K562 (cell line): ENCODE measurements around the gene SLC35F2. TPM values are rescaled to one million over a fixed set of nuclear protein-coding genes. Genes with fewer than 3 reads are reported as not detected.

Experiments
- ATAC-seq: fragments of 200-7000 bp; cut with Tn5 transposase; 3 replicates; pipeline ENCODE4 v1.9.1; 2020; ENCODE audit warnings: moderate library complexity
- BruUV-seq: library from RNA; stranded (reverse); fragments of 400-500 nt; replicated peaks from 2 replicates; lab custom pipeline; 2021; lab: Mats Ljungman, UMichigan
- CTCF ChIA-PET: fragments of 300-600 bp; formaldehyde crosslinking; extraction: SDS; loops from one replicate; lab custom pipeline; 2021; ENCODE audit warnings: low intra/inter-chr PET ratio; lab: Yijun Ruan, JAX
- POLR2A ChIA-PET: fragments of 300-600, 350-650 bp; sonication (Branson Sonifier 250); formaldehyde crosslinking; extraction: SDS; loops from one replicate; lab custom pipeline; 2021; ENCODE audit warnings: antibody characterized with exemption, inconsistent platforms; lab: Yijun Ruan, JAX
- DNase-seq, 4 experiments: peaks; one replicate each; pipeline versions ENCODE4 v3.0.0 to v3.0.0-alpha.2; 2011 to 2018; ENCODE audit warnings: low spot score in 3 of 4, mixed read lengths in 3 of 4; ENCODE audit errors: extremely low read depth in 1 of 4
- FAIRE-seq: peaks from 2 replicates; lab custom pipeline; 2011; peaks lifted over from hg19 to GRCh38; lab: Jason Lieb, UNC
- H2AFZ ChIP-seq: 2 replicates; pipeline ENCODE4 v1.6.0; 2011; ENCODE audit warnings: low read depth, low read length, control low read depth, inconsistent platforms
- H3K27ac ChIP-seq: fragments of 200-600 bp; 3 replicates; pipeline ENCODE4 v1.8.0; 2011; ENCODE audit warnings: low read depth, mild to moderate bottlenecking, control low read depth, inconsistent platforms, low read length, moderate library complexity, mixed read lengths; ENCODE audit errors: extremely low read depth
- H3K27me3 ChIP-seq, 2 experiments: fragments of 300-600 bp in 1 of 2; 2 replicates in 1 of 2; 3 replicates in 1 of 2; pipeline versions ENCODE4 v1.6.0 to v1.8.0; 2011; ENCODE audit warnings: inconsistent platforms in 2 of 2, low read length in 2 of 2, mild to moderate bottlenecking in 1 of 2, mixed read lengths in 1 of 2, moderate library complexity in 1 of 2; ENCODE audit not compliant: control insufficient read depth in 2 of 2, insufficient read depth in 2 of 2
- H3K36me3 ChIP-seq: fragments of 300-600 bp; 3 replicates; pipeline ENCODE4 v1.8.0; 2011; ENCODE audit warnings: mild to moderate bottlenecking, low read length, inconsistent platforms; ENCODE audit not compliant: control insufficient read depth, insufficient read depth
- H3K4me1 ChIP-seq, 2 experiments: fragments of 200-600 bp in 1 of 2; replicated peaks in 1 of 2; 2 replicates in 1 of 2; 3 replicates in 1 of 2; pipeline versions ENCODE4 v1.5.1 to v1.8.0; 2011; ENCODE audit warnings: inconsistent platforms in 2 of 2, low read length in 2 of 2, mild to moderate bottlenecking in 1 of 2, mixed read lengths in 1 of 2, moderate library complexity in 1 of 2; ENCODE audit not compliant: control insufficient read depth in 2 of 2, insufficient read depth in 2 of 2
- H3K4me2 ChIP-seq: 2 replicates; pipeline ENCODE4 v1.6.1; 2011; ENCODE audit warnings: low read length, control low read depth, inconsistent platforms, mixed read lengths; ENCODE audit not compliant: insufficient read depth
- H3K4me3 ChIP-seq: fragments of 200-600 bp; sonication (generic), shearing (Covaris generic); 2 replicates; pipeline ENCODE4 v1.5.1; 2016; ENCODE audit warnings: control low read depth, inconsistent platforms
- H3K79me2 ChIP-seq: fragments of 200-600 bp; 3 replicates; pipeline ENCODE4 v1.8.0; 2011; ENCODE audit warnings: low read length, inconsistent platforms; ENCODE audit not compliant: control insufficient read depth, insufficient read depth
- H3K9ac ChIP-seq, 2 experiments: 2 replicates each; pipeline versions ENCODE4 v1.6.0 to v1.6.1; 2011; ENCODE audit warnings: low read depth in 2 of 2, low read length in 2 of 2, control low read depth in 1 of 2, inconsistent platforms in 1 of 2, mild to moderate bottlenecking in 1 of 2, mixed read lengths in 1 of 2; ENCODE audit not compliant: insufficient read depth in 1 of 2
- H3K9me1 ChIP-seq: one replicate; pipeline ENCODE4 v1.6.0; 2011; ENCODE audit warnings: inconsistent platforms, mild to moderate bottlenecking, low read length, moderate library complexity; ENCODE audit not compliant: control insufficient read depth, insufficient read depth
- H3K9me3 ChIP-seq: replicated peaks from 2 replicates; pipeline ENCODE4 v1.5.1; 2011; ENCODE audit warnings: low read depth, low read length, inconsistent platforms; ENCODE audit not compliant: control insufficient read depth, insufficient read depth
- H4K20me1 ChIP-seq: replicated peaks from 2 replicates; pipeline ENCODE4 v1.6.1; 2011; ENCODE audit warnings: low read length, inconsistent platforms, mixed read lengths; ENCODE audit not compliant: control insufficient read depth, insufficient read depth
- CBX2 ChIP-seq: fragments of 200-600 bp; sonication (generic); IDR thresholded peaks from one replicate; pipeline ENCODE4 v1.6.1; 2012; ENCODE audit warnings: mild to moderate bottlenecking, low read length, inconsistent platforms; ENCODE audit not compliant: insufficient read depth, poor library complexity, severe bottlenecking
- DLX4 ChIP-seq: fragments of 250-450 bp; sonication (Bioruptor Pico); IDR thresholded peaks from 2 replicates; pipeline ENCODE4 v1.6.1; 2021; ENCODE audit warnings: mild to moderate bottlenecking
- SMAD4 ChIP-seq: fragments of 250-450 bp; sonication (Bioruptor Pico); conservative IDR thresholded peaks from 2 replicates; pipeline ENCODE4 v1.8.0; 2021; ENCODE audit warnings: inconsistent platforms, mild to moderate bottlenecking, moderate library complexity
- SP1 ChIP-seq: sonication (generic); formaldehyde crosslinking; IDR thresholded peaks from 2 replicates; pipeline ENCODE4 v1.8.1; 2022; ENCODE audit warnings: mild to moderate bottlenecking, missing genetic modification reagents
- ZNF12 ChIP-seq: sonication (generic); formaldehyde crosslinking; IDR thresholded peaks from 2 replicates; pipeline ENCODE4 v1.4.0; 2020; ENCODE audit warnings: mild to moderate bottlenecking, missing genetic modification reagents
- ZNF184 ChIP-seq: sonication (generic); formaldehyde crosslinking; IDR thresholded peaks from 2 replicates; pipeline ENCODE4 v1.5.0; 2020; ENCODE audit warnings: missing genetic modification reagents
- ZNF589 ChIP-seq: fragments of 200-800 bp; sonication (Bioruptor generic); IDR thresholded peaks from 2 replicates; pipeline ENCODE4 v1.6.1; 2016; ENCODE audit warnings: low read depth, missing genetic modification characterization, missing compliant biosample characterization
- in situ Hi-C: fragments of 300-500 bp; cut with MboI; formaldehyde crosslinking; loops from 4 replicates; pipeline ENCODE4 v1.15.0; 2018; ENCODE audit warnings: inconsistent platforms, mixed read lengths
- intact Hi-C: fragments of 100-400 bp; cut with micrococcal nuclease; formaldehyde crosslinking; loops from 2 replicates; pipeline ENCODE4 v1.14.2; 2022
- polyA plus RNA-seq, 8 experiments: library from polyadenylated mRNA; depleted of rRNA in 4 of 8; stranded (reverse) in 5 of 8; unstranded in 3 of 8; fragments of >200 nt; fragmentation: Nextera tagmentation in 2 of 8; fragmentation: Illumina TruSeq in 1 of 8; extraction: Ambion mirVana in 2 of 8; extraction: Trizol in 1 of 8; gene quantifications; 2 replicates each; pipeline versions ENCODE4 v1.2.1 to v1.2.3, GENCODE V29; 2011 to 2014; ENCODE audit warnings: inconsistent platforms in 1 of 8, missing spikeins in 1 of 8
- total RNA-seq, 7 experiments: library from RNA; depleted of rRNA in 6 of 7; stranded (reverse); fragments of >200 nt in 6 of 7; fragmentation: Illumina TruSeq in 2 of 7; extraction: Trizol in 2 of 7; gene quantifications; 2 replicates each; pipeline versions ENCODE4 v1.2.1 to v1.2.3, GENCODE V29; 2011 to 2021; ENCODE audit warnings: low replicate concordance in 1 of 7

SLC35F2 gene
- total and polyA plus RNA-seq, 9 of the 15 experiments (the other 6 are each of a cell fraction or from before 2014, with no cell fraction given): 28.6 to 63.9 (median 53.4) TPM

- H3K27ac ChIP-seq: no peak overlapping the region
- H3K4me2 ChIP-seq: no peak overlapping the region
- in situ Hi-C loops (no loop called here), intact Hi-C loops (no loop called here)
- no peaks in the 10 kb centered on the region for H3K4me1 ChIP-seq
- H3K27me3 ChIP-seq: no peaks in the 10 kb centered on the region
- H4K20me1 ChIP-seq: no peaks in the 10 kb centered on the region
- DNase-seq (no peak), ATAC-seq (no peak), FAIRE-seq (no peak)
- no peaks in the 10 kb centered on the region for H3K9me1 ChIP-seq
- H3K9ac ChIP-seq: no peak overlapping the region
- H3K79me2 ChIP-seq: no peaks in the 10 kb centered on the region
- no TSS peak for BruUV-seq
- peaks cover 68% of the 10 kb centered on the region for H3K36me3 ChIP-seq
- no peak overlapping the region for H3K4me3 ChIP-seq
- no peak overlapping the region for H2AFZ ChIP-seq
- TF ChIP-seq ZNF589 (CRISPR knock-in tag): no peak
- TF ChIP-seq SMAD4 (CRISPR knock-in tag): no peak
- no peak for TF ChIP-seq DLX4 (CRISPR knock-in tag)
- no peak for TF ChIP-seq ZNF12 (CRISPR knock-in tag)
- no peak for TF ChIP-seq CBX2
- no peak for TF ChIP-seq ZNF184 (CRISPR knock-in tag)
- no peak for TF ChIP-seq SP1 (CRISPR knock-in tag)
- POLR2A ChIA-PET: interaction anchor here (0.7 kb wide), 1 partner anchor 17 kb away, joined by 3 read pairs; no protein-coding TSS in a partner anchor
- H3K9me3 ChIP-seq: no peaks in the 10 kb centered on the region
- CTCF ChIA-PET: no interaction called here
Observed at GRCh38 chr11:107810875-107811274, 47.7 kb downstream of the SLC35F2 start.
